ENCODE results near the gene NOS2. TPM values are rescaled to one million over a fixed set of nuclear protein-coding genes. Genes with fewer than 3 reads are reported as not detected.

NOS2 gene
- total RNA-seq, 8 experiments from 2014 or later = 0.09 to 1.3 (median 0.20) TPM

GRCh38 chr17:27798376-27798775 lies 2.0 kb downstream of the NOS2 start:
- no peaks in the 10 kb centered on the region for H3K4me1 ChIP-seq (replicated peaks in 1 of 2)
- in situ Hi-C loops (cut with MboI; ENCODE audit: low pct_unique_long_range_greater_than_20kb in 2 of 9, low sequenced_read_pairs in 9 of 9, unreplicated experiment in 9 of 9) = loop anchor here in 1 of 9 experiments (25.0 kb wide), 1 partner anchor 111 kb away; no protein-coding TSS in a partner anchor
- WGBS, 10 experiments = 72 to 100% (median 83%) methylated on average over 1 to 5 of the region's 8 CpGs; no CpG with 5 or more reads in 4 of the 10 experiments
- no peak overlapping the region for H3K27ac ChIP-seq
- H3K4me3 ChIP-seq = no peak overlapping the region
- ATAC-seq (replicated peaks in 6 of 8) = no peak

- no peak for ATAC-seq (replicated peaks in 6 of 8)
- Histone ChIP-seq H3K4me3 (no peak overlapping the region), H3K27ac (no peak overlapping the region), H3K4me1 (replicated peaks in 1 of 2) (no peaks in the 10 kb centered on the region)
- 20 to 100% (median 79%) methylated on average over 1 to 7 of the region's 9 CpGs; no CpG with 5 or more reads in 3 of the 10 experiments for WGBS, 10 experiments
- in situ Hi-C loops (cut with MboI; ENCODE audit: low pct_unique_long_range_greater_than_20kb in 2 of 9, low sequenced_read_pairs in 9 of 9, unreplicated experiment in 9 of 9) = loop anchor here in 1 of 9 experiments (25.0 kb wide), 1 partner anchor 110 kb away; no protein-coding TSS in a partner anchor
Measured at GRCh38 chr17:27797390-27798091, 2.8 kb downstream of the NOS2 start.

- in situ Hi-C loops (cut with MboI; ENCODE audit: low pct_unique_long_range_greater_than_20kb in 2 of 9, low sequenced_read_pairs in 9 of 9, unreplicated experiment in 9 of 9) = loop anchor here in 1 of 9 experiments (25.0 kb wide), 1 partner anchor 107 kb away; no protein-coding TSS in a partner anchor
- WGBS, 10 experiments = 17 to 86% (median 44%) methylated on average over 1 to 12 of the region's 19 CpGs; no CpG with 5 or more reads in 3 of the 10 experiments
- Histone ChIP-seq H3K4me1 (replicated peaks in 1 of 2) (no peaks in the 10 kb centered on the region), H3K27ac (no peak overlapping the region), H3K4me3 (peak overlapping the region; percentile 16 to 34 (median 25))
- peak in 7 of 8 experiments; percentile 19 to 68 (median 32) for ATAC-seq (replicated peaks in 6 of 8)
Measured at GRCh38 chr17:27793906-27794569, 6.3 kb downstream of the NOS2 start.

GRCh38 chr17:27793168-27793905 lies 7.0 kb downstream of the NOS2 start:
- peak overlapping the region; percentile 16 to 34 (median 25) for H3K4me3 ChIP-seq
- WGBS, 10 experiments = 0 to 17% (median 0%) methylated on average over 2 to 7 of the region's 58 CpGs; no CpG with 5 or more reads in 7 of the 10 experiments
- no peak overlapping the region for H3K27ac ChIP-seq
- ATAC-seq (replicated peaks in 6 of 8) = peak; percentile 88 to 97 (median 94)
- no peaks in the 10 kb centered on the region for H3K4me1 ChIP-seq (replicated peaks in 1 of 2)
- in situ Hi-C loops (cut with MboI; ENCODE audit: low pct_unique_long_range_greater_than_20kb in 2 of 9, low sequenced_read_pairs in 9 of 9, unreplicated experiment in 9 of 9) = loop anchor here in 1 of 9 experiments (25.0 kb wide), 1 partner anchor 106 kb away; no protein-coding TSS in a partner anchor

- no peaks in the 10 kb centered on the region for H3K4me1 ChIP-seq (replicated peaks in 1 of 2)
- 17 to 78% (median 60%) methylated on average over 2 to 3 of the region's 3 CpGs; no CpG with 5 or more reads in 2 of the 10 experiments for WGBS, 10 experiments
- ATAC-seq (replicated peaks in 6 of 8) = no peak
- in situ Hi-C loops (cut with MboI; ENCODE audit: low pct_unique_long_range_greater_than_20kb in 2 of 9, low sequenced_read_pairs in 9 of 9, unreplicated experiment in 9 of 9) = loop anchor here in 1 of 9 experiments (25.0 kb wide), 1 partner anchor 105 kb away; no protein-coding TSS in a partner anchor
- H3K4me3 ChIP-seq = no peak overlapping the region
- H3K27ac ChIP-seq = no peak overlapping the region
Measured at GRCh38 chr17:27792095-27792494, 8.2 kb downstream of the NOS2 start.

- H3K27ac ChIP-seq = no peak overlapping the region
- no CpG with 5 or more reads among the region's 3 CpGs for WGBS, 10 experiments
- no peaks in the 10 kb centered on the region for H3K4me1 ChIP-seq (replicated peaks in 1 of 2)
- no peak overlapping the region for H3K4me3 ChIP-seq
- in situ Hi-C loops (cut with MboI; ENCODE audit: low pct_unique_long_range_greater_than_20kb in 2 of 9, low sequenced_read_pairs in 9 of 9, unreplicated experiment in 9 of 9) = loop anchor here in 1 of 9 experiments (25.0 kb wide), 1 partner anchor 102 kb away; no protein-coding TSS in a partner anchor
- ATAC-seq (replicated peaks in 6 of 8) = no peak
Measured at GRCh38 chr17:27788919-27789318, 11.4 kb downstream of the NOS2 start.

- no peak overlapping the region for H3K27ac ChIP-seq
- 30 to 90% (median 64%) methylated on average over 1 to 6 of the region's 9 CpGs; no CpG with 5 or more reads in 3 of the 10 experiments for WGBS, 10 experiments
- no peaks in the 10 kb centered on the region for H3K4me1 ChIP-seq (replicated peaks in 1 of 2)
- no peak overlapping the region for H3K4me3 ChIP-seq
- in situ Hi-C loops (cut with MboI; ENCODE audit: low pct_unique_long_range_greater_than_20kb in 2 of 9, low sequenced_read_pairs in 9 of 9, unreplicated experiment in 9 of 9) = loop anchor here in 1 of 9 experiments (25.0 kb wide), 1 partner anchor 96 kb away; no protein-coding TSS in a partner anchor
- peak in 3 of 8 experiments; percentile 75 to 77 (median 77) for ATAC-seq (replicated peaks in 6 of 8)
Measured at GRCh38 chr17:27783440-27784350, 16.6 kb downstream of the NOS2 start.

- WGBS, 10 experiments = 35 to 100% (median 84%) methylated on average over 1 to 5 of the region's 7 CpGs; no CpG with 5 or more reads in 2 of the 10 experiments
- Histone ChIP-seq H3K27ac (no peak overlapping the region), H3K4me3 (no peak overlapping the region), H3K4me1 (replicated peaks in 1 of 2) (no peaks in the 10 kb centered on the region)
- ATAC-seq (replicated peaks in 6 of 8) = no peak
- in situ Hi-C loops (cut with MboI; ENCODE audit: low pct_unique_long_range_greater_than_20kb in 2 of 9, low sequenced_read_pairs in 9 of 9, unreplicated experiment in 9 of 9) = loop anchor here in 1 of 9 experiments (25.0 kb wide), 1 partner anchor 95 kb away; no protein-coding TSS in a partner anchor
Measured at GRCh38 chr17:27782791-27783206, 17.5 kb downstream of the NOS2 start.

- H3K4me3 ChIP-seq = no peak overlapping the region
- WGBS, 10 experiments = 36 to 83% (median 69%) methylated on average over 1 to 5 of the region's 20 CpGs; no CpG with 5 or more reads in 6 of the 10 experiments
- no peak overlapping the region for H3K27ac ChIP-seq
- in situ Hi-C loops (cut with MboI; ENCODE audit: low pct_unique_long_range_greater_than_20kb in 2 of 9, low sequenced_read_pairs in 9 of 9, unreplicated experiment in 9 of 9) = loop anchor here in 1 of 9 experiments (25.0 kb wide), 1 partner anchor 94 kb away; no protein-coding TSS in a partner anchor
- no peak for ATAC-seq (replicated peaks in 6 of 8)
- H3K4me1 ChIP-seq (replicated peaks in 1 of 2) = no peaks in the 10 kb centered on the region
Measured at GRCh38 chr17:27780828-27781404, 19.4 kb downstream of the NOS2 start.

GRCh38 chr17:27780092-27780827 lies 20.1 kb downstream of the NOS2 start:
- WGBS, 10 experiments = 0 to 100% (median 48%) methylated on average over 1 to 5 of the region's 8 CpGs; no CpG with 5 or more reads in 2 of the 10 experiments
- in situ Hi-C loops (cut with MboI; ENCODE audit: low pct_unique_long_range_greater_than_20kb in 2 of 9, low sequenced_read_pairs in 9 of 9, unreplicated experiment in 9 of 9) = loop anchor here in 1 of 9 experiments (25.0 kb wide), 1 partner anchor 93 kb away; no protein-coding TSS in a partner anchor

GRCh38 chr17:27778183-27778582 lies 22.1 kb downstream of the NOS2 start:
- no peak overlapping the region for H3K4me3 ChIP-seq
- H3K4me1 ChIP-seq (replicated peaks in 1 of 2) = no peaks in the 10 kb centered on the region
- in situ Hi-C loops (cut with MboI; ENCODE audit: low pct_unique_long_range_greater_than_20kb in 2 of 9, low sequenced_read_pairs in 9 of 9, unreplicated experiment in 9 of 9) = loop anchor here in 1 of 9 experiments (25.0 kb wide), 1 partner anchor 91 kb away; no protein-coding TSS in a partner anchor
- ATAC-seq (replicated peaks in 6 of 8) = peak in 2 of 8 experiments; percentile 54 to 58
- H3K27ac ChIP-seq = no peak overlapping the region
- 11 to 100% (median 83%) methylated on average over 1 to 4 of the region's 4 CpGs; no CpG with 5 or more reads in 3 of the 10 experiments for WGBS, 10 experiments

More at GRCh38 chr17:27780092-27780827, 20.1 kb downstream of the NOS2 start:
- peak in 3 of 8 experiments; percentile 73 to 77 (median 74) for ATAC-seq (replicated peaks in 6 of 8)
- Histone ChIP-seq H3K4me1 (replicated peaks in 1 of 2) (no peaks in the 10 kb centered on the region), H3K27ac (no peak overlapping the region), H3K4me3 (no peak overlapping the region)

Measured in motor neuron (in vitro differentiated cells).